T47D (cell line): ENCODE measurements around the gene TAF7.

Source experiments
- DNase-seq, 2 experiments: peaks; one replicate each; pipeline versions ENCODE4 v3.0.0 to v3.0.0-alpha.2; 2011 to 2012; ENCODE audit warnings: low read depth in 1 of 2, low spot score in 1 of 2
- JUND ChIP-seq: IDR thresholded peaks from 2 replicates; pipeline ENCODE4 v1.6.1; 2012; ENCODE audit warnings: low read depth
- in situ Hi-C: cut with HindIII; loops from 2 replicates; pipeline ENCODE4 v1.10.0; 2016; ENCODE audit warnings: low sequenced_read_pairs, low pct_unique_long_range_greater_than_20kb

The TAF7 gene, protein sequence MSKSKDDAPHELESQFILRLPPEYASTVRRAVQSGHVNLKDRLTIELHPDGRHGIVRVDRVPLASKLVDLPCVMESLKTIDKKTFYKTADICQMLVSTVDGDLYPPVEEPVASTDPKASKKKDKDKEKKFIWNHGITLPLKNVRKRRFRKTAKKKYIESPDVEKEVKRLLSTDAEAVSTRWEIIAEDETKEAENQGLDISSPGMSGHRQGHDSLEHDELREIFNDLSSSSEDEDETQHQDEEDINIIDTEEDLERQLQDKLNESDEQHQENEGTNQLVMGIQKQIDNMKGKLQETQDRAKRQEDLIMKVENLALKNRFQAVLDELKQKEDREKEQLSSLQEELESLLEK

DNA sequence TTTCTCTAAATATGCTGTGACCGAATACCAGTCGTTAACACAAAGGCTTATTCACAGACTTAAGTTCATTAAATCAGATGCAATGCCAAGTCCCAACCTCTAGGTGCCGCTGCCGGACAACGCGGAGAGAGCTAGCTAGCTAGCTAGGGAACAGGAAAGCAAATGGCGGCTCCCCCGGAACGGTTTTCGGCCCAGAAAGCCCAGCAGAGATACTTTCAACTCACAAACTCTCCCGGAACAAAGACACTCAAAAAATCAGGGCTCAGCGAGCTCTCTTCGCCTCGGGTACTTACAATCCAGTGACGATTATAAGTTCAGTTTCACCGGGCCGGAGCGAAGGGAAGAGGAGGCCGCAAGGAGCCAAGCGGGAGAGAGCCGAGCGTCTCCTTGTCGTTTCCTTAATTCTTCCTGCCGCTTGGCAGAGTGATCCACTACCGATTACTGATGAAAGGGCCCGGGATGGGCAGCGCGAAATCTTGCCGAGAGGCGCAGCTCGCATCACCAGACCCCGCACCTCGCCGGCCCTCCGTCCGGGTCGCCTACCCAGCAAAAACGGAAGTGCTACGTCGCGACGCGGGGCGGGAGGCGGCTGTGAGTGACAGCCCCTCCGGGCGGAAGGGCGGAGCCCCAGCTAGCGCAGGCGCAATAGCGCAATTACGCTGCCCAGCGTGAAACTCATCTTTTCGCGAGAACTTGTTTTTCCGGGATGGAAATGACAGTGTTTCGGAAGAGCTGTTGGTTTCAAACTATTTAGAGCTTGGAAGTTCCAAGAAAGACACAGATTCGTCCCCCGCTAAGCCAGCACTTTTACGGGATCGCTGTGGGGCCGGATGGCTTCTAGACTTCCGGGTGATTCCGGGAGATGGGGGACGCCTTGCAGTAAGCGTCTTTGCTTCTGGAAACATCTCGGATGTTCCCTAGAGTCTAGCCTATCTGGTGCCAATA, at the start of gene TAF7:
TAF7 (minus strand) TSS at position 560 of the 945 bp plus-strand sequence. CDS start 740 bp downstream, outside the sequence.
- DNase-seq = peak; percentile 80 to 98
- no peak for TF ChIP-seq JUND
- in situ Hi-C loops = no loop called here

DNA sequence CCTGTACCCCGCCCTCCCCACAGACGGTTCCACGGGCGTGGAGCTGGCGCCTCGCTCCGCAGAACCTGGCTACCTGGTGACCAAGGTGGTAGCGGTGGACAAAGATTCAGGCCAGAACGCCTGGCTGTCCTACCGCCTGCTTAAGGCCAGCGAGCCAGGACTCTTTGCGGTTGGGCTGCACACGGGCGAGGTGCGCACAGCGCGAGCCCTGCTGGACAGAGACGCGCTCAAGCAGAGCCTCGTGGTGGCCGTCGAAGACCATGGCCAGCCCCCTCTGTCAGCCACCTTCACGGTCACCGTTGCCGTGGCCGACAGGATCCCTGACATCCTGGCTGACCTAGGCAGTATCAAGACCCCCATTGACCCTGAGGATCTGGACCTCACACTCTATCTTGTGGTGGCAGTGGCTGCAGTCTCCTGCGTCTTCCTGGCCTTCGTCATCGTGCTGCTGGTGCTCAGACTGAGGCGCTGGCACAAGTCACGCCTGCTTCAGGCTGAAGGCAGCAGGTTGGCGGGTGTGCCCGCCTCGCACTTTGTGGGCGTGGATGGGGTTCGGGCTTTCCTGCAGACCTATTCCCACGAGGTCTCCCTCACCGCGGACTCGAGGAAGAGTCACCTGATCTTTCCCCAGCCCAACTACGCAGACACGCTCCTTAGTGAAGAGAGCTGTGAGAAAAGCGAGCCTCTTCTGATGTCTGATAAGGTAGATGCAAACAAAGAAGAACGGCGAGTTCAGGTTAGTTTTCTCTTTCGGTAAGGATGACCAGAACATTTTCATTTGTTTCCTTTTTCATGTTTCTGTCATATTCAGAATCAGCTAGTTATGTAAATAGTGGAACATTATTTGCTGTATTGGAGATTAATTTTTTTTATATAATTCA, 45.7 kb upstream of the TAF7 start:
- DNase-seq = peak in 1 of 2 experiments; percentile 32
- no peak for TF ChIP-seq JUND
- in situ Hi-C loops = no loop called here

DNA sequence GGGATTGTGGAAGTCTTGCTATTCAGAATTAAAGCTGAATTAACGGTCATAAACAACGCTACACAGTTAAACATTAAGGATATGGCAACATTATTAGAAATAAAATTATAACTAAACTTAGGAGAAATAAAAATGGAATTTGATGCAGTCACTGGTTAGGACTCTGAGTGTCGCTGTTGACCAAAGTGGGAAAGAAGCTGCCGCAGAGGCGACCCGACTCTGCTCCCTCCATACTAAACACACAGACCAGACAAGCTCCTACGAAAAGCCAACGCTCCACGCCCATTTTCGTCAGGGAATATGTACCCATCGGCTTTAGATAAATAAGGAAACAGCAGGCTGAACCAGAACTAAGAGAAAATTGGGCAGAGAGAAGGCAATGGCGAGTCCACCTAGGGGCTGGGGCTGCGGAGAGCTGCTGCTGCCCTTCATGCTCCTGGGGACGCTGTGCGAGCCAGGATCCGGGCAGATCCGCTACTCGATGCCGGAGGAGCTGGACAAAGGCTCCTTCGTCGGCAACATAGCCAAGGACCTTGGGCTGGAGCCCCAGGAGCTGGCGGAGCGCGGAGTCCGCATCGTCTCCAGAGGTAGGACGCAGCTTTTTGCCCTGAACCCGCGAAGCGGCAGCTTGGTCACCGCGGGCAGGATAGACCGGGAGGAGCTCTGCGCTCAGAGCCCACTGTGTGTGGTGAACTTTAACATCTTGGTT, 43.5 kb upstream of the TAF7 start, which contains the start of gene PCDHGA5:
PCDHGA5 (plus strand) TSS at position 211 of the 709 bp plus-strand sequence; CDS start at position 380, 169 bp downstream.
- in situ Hi-C loops = no loop called here
- no peak for TF ChIP-seq JUND
- DNase-seq = peak in 1 of 2 experiments; percentile 50

DNA sequence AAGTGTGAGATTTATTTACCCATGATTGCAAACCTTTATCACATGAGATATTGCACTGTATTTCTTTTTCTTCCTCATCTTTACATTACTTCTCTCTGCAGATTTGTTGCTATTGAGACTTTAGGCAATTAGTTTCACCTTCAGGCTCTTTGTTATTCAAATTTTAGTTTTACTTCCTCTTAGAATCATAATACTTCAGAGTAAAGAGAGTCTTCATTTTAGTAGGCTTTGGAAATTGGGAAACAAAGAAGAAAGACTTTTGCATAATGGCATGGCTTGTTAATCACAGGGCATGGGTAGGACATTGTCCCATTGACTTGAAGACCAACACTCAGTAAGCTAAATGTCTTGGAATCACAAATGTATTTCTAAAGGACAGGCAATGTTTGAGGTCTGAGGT, 42.1 kb upstream of the TAF7 start:
- TF ChIP-seq JUND = no peak
- DNase-seq = no peak
- in situ Hi-C loops = no loop called here

DNA sequence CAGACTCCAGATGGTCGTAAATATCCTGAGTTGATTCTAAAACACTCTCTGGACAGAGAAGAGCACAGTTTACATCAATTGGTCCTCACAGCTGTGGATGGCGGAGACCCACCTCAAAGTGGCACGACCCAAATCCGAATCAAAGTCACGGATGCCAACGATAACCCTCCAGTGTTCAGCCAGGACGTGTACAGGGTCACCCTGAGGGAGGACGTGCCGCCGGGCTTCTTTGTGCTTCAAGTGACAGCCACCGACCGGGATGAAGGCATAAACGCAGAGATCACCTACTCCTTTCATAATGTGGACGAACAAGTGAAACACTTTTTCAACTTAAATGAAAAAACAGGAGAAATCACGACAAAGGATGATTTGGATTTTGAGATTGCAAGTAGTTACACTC, 40.1 kb upstream of the TAF7 start:
- DNase-seq = no peak

DNA sequence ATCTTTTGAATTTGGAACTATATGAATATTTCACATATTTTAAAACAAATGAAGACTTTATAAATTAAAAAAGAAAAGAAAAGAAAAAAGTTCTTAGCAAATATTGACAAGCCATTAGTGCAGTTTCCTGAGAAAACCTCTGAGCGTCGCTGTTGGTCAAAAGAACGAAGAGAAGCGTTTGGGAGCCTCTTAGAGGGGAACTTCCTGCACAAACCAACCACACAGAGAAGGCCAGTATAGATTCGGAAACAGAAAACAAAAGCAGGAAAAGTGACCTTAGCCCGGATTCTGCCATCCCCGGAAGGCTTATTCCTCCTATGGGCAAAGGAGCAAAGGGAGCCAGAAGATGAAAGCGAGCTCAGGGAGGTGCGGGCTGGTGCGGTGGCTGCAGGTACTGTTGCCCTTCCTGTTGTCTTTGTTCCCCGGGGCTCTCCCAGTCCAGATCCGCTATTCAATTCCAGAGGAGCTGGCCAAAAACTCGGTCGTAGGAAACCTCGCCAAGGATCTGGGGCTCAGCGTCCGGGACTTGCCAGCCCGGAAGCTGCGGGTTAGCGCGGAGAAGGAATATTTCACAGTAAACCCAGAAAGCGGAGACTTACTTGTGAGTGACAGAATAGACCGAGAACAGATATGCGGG, 39.3 kb upstream of the TAF7 start, which contains the start of gene PCDHGB2:
PCDHGB2 (plus strand) TSS at position 205 of the 637 bp plus-strand sequence; CDS start at position 347, 142 bp downstream.
- peak; percentile 81 for DNase-seq
- TF ChIP-seq JUND = no peak
- in situ Hi-C loops = no loop called here

More for the DNA sequence above, 40.1 kb upstream of the TAF7 start:
- in situ Hi-C loops = no loop called here
- no peak for TF ChIP-seq JUND

DNA sequence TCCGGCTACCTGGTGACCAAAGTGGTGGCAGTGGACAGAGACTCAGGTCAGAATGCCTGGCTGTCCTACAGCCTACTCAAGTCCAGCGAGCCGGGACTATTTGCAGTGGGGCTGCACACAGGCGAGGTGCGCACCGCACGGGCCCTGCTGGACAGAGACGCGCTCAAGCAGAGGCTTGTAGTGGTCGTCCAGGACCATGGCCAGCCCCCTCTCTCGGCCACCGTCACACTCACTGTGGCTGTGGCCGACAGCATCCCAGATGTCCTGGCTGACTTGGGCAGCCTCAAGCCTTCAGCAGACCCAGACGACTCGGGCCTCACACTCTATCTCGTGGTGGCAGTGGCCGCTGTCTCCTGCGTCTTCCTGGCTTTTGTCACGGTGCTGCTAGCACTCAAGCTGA, 36.4 kb upstream of the TAF7 start:
- no peak for DNase-seq
- in situ Hi-C loops = no loop called here
- TF ChIP-seq JUND = no peak

DNA sequence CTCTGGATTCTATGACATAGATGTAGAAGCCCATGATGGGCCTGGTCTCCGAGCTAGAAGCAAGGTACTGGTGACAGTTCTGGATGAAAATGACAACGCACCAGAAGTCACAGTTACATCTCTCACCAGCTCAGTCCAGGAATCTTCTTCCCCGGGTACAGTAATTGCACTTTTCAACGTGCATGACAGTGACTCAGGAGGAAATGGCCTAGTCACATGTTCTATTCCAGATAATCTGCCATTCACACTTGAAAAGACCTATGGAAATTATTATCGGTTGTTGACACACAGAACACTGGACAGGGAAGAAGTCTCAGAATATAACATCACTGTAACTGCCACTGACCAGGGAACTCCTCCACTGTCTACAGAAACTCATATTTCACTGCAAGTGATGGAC, 35.5 kb upstream of the TAF7 start:
- no peak for TF ChIP-seq JUND
- in situ Hi-C loops = no loop called here

DNA sequence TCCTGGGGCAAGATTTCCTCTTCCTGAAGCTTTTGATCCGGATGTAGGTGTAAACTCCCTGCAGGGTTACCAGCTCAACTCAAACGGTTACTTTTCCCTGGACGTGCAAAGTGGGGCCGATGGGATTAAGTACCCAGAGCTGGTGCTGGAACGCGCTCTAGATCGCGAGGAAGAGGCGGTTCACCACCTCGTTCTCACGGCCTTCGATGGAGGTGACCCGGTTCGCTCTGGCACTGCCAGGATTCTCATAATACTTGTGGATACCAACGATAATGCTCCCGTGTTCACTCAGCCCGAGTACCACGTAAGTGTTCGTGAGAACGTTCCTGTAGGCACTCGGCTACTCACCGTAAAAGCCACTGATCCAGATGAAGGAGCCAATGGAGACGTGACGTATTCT, 35.1 kb upstream of the TAF7 start:
- no peak for TF ChIP-seq JUND
- in situ Hi-C loops = no loop called here
- no peak for DNase-seq

More for the DNA sequence above, 35.5 kb upstream of the TAF7 start:
- DNase-seq = no peak

DNA sequence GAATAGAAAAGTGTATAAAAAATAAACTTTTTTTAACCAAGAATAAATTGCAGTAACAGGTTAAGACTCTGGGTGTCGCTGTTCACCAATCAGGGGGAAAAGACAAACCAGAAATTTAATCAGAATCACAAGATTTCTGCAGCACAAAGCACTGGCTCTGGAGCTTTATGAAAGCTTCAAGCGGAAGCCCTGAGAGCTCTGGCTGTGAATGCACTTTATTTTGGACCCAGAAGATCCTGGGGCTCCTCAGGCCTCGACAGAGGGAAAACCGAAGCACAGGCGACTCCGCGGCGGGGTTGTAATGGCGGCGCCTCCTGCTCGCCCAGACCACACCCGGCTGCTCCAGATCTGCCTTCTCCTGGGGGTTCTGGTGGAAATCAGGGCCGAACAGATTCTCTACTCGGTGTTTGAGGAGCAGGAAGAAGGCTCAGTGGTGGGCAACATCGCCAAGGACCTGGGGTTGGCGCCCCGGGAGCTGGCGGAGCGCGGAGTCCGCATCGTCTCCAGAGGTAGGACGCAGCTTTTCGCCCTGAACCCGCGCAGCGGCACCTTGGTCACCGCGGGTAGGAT, 34.4 kb upstream of the TAF7 start, which contains the start of gene PCDHGA4:
PCDHGA4 (plus strand) TSS at position 122 of the 570 bp plus-strand sequence; CDS start at position 209, 87 bp downstream.
- in situ Hi-C loops = no loop called here
- TF ChIP-seq JUND = no peak
- DNase-seq = no peak
